Endothelial cell (in vitro differentiated cells): ENCODE data around the gene DNAH11. TPM values are rescaled to one million over a fixed set of nuclear protein-coding genes. Genes with fewer than 3 reads are reported as not detected.

Experiments
- DNase-seq: peaks from one replicate; pipeline ENCODE4 v3.0.0; 2021; ENCODE audit warnings: low spot score
- H3K27ac Mint-ChIP-seq: one replicate; pipeline ENCODE4 v1.8.0; 2021; ENCODE audit warnings: mixed read lengths, inconsistent platforms; ENCODE audit not compliant: unreplicated experiment
- H3K27me3 Mint-ChIP-seq: one replicate; pipeline ENCODE4 v1.8.0; 2021; ENCODE audit warnings: mild to moderate bottlenecking, moderate library complexity, mixed read lengths, inconsistent platforms; ENCODE audit not compliant: unreplicated experiment
- H3K36me3 Mint-ChIP-seq: one replicate; pipeline ENCODE4 v1.8.0; 2021; ENCODE audit warnings: mild to moderate bottlenecking, low read depth, mixed read lengths, inconsistent platforms; ENCODE audit not compliant: unreplicated experiment
- H3K4me1 Mint-ChIP-seq: one replicate; pipeline ENCODE4 v1.8.0; 2021; ENCODE audit warnings: mild to moderate bottlenecking, mixed read lengths, inconsistent platforms; ENCODE audit not compliant: unreplicated experiment
- H3K4me3 Mint-ChIP-seq: one replicate; pipeline ENCODE4 v1.8.0; 2021; ENCODE audit warnings: mild to moderate bottlenecking, mixed read lengths, inconsistent platforms; ENCODE audit not compliant: unreplicated experiment
- H3K9me3 Mint-ChIP-seq: one replicate; pipeline ENCODE4 v1.8.0; 2021; ENCODE audit warnings: mixed read lengths, inconsistent platforms; ENCODE audit not compliant: unreplicated experiment
- CTCF ChIP-seq: fragments of 200-600 bp; sonication (generic); IDR thresholded peaks from one replicate; pipeline ENCODE4 v1.5.0; 2021; ENCODE audit warnings: antibody characterized with exemption; ENCODE audit not compliant: unreplicated experiment
- total RNA-seq: library from RNA; stranded (reverse); fragmentation: NEBNext Ultra II Directional; extraction: Animal tissue kit (Norgen Biotek cat#: 25700); gene quantifications from one replicate; pipeline ENCODE4 v1.2.1, GENCODE V29; 2021; ENCODE audit not compliant: unreplicated experiment

The DNAH11 gene
- total RNA-seq, 1 donor from 2014 or later: 0.18 TPM

- DNase-seq: no peak
- Mint-ChIP-seq H3K4me3 (no peak overlapping the region), H3K27me3 (peaks cover 3% of the 10 kb centered on the region), H3K9me3 (no peaks in the 10 kb centered on the region), H3K27ac (no peak overlapping the region), H3K36me3 (no peaks in the 10 kb centered on the region), H3K4me1 (no peaks in the 10 kb centered on the region)
- no peak for TF ChIP-seq CTCF
These were observed 242.2 kb downstream of the DNAH11 start for GRCh38 chr7:21784989-21785388.

DNA sequence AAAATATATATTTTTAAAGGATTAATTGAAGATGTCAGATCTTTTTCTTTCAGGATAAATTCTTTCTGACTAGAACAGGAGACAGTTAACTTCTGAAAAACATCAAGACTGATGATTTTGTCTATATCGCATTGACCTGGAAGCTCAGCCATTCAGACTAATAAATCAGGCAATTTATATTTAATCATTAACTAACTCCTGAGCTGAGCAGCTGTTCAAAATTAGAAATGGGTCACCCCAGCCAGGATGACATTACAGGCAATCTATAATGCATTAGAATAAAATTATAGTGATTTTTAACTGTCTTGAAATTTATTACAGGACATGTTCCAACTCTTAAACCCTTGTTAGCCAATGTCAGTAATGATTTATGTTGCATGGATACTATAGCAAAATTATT lies 263.0 kb downstream of the DNAH11 start:
- no peaks in the 10 kb centered on the region for H3K9me3 Mint-ChIP-seq

GRCh38 chr7:21806388-21806787 lies 263.5 kb downstream of the DNAH11 start:
- H3K27me3 Mint-ChIP-seq: no peaks in the 10 kb centered on the region
- no peaks in the 10 kb centered on the region for H3K9me3 Mint-ChIP-seq
- no peaks in the 10 kb centered on the region for H3K36me3 Mint-ChIP-seq
- H3K4me3 Mint-ChIP-seq: no peak overlapping the region
- DNase-seq: no peak
- no peak for TF ChIP-seq CTCF
- no peak overlapping the region for H3K27ac Mint-ChIP-seq
- H3K4me1 Mint-ChIP-seq: no peaks in the 10 kb centered on the region

More for the DNA sequence above, 263.0 kb downstream of the DNAH11 start:
- Mint-ChIP-seq H3K27me3 (no peaks in the 10 kb centered on the region), H3K27ac (no peak overlapping the region), H3K4me1 (no peaks in the 10 kb centered on the region), H3K4me3 (no peak overlapping the region), H3K36me3 (no peaks in the 10 kb centered on the region)
- no peak for TF ChIP-seq CTCF
- DNase-seq: no peak

- Mint-ChIP-seq H3K4me3 (no peak overlapping the region), H3K9me3 (no peaks in the 10 kb centered on the region), H3K27me3 (no peaks in the 10 kb centered on the region), H3K36me3 (no peaks in the 10 kb centered on the region), H3K4me1 (no peaks in the 10 kb centered on the region), H3K27ac (no peak overlapping the region)
- no peak for TF ChIP-seq CTCF
- no peak for DNase-seq
These were observed 276.2 kb downstream of the DNAH11 start for GRCh38 chr7:21819048-21819447.

DNA sequence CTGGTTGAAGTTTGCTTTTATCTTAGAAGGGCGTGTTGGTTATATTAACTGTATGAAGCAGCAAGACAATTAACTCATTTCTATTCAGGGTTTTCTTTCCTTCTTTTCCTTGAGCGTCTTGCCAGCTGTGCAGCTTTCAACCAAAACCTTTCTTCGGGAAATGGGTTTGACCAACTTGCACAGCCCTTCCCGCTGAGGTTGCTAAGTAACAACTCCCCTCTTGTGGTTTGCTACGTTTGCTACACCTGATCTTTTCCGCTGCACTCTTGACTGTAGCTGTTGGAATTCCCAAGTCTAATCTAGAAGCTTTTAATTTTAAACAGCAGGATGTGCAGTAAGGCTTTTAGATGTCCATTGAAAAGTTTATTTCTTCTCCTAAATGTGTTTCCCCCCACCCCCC lies 286.0 kb downstream of the DNAH11 start:
- DNase-seq: peak; percentile 7
- Mint-ChIP-seq H3K9me3 (no peaks in the 10 kb centered on the region), H3K4me1 (no peaks in the 10 kb centered on the region), H3K27ac (no peak overlapping the region), H3K27me3 (no peaks in the 10 kb centered on the region), H3K4me3 (no peak overlapping the region), H3K36me3 (no peaks in the 10 kb centered on the region)
- no peak for TF ChIP-seq CTCF
